Stimulated activated CD4-positive, alpha-beta T cell treated with anti-CD3 and anti-CD28 coated beads, Interleukin-12 subunit alpha, Interleukin-12 subunit beta, amount 100 ng/mL, for 48 hours (primary cell): Measurements from ENCODE around the gene NDUFS7.

Experiments used
- DNase-seq, 3 donors: peaks; one replicate each; pipeline ENCODE4 v3.0.0-alpha.2; 2020; ENCODE audit warnings: low read depth in 2 of 3, low spot score in 1 of 3

Gene NDUFS7

GRCh38 chr19:1399745-1400144, 16.0 kb downstream of the NDUFS7 start:
- no peak for DNase-seq

- DNase-seq: no peak
These were observed 16.8 kb downstream of the NDUFS7 start for GRCh38 chr19:1400281-1401137.

GRCh38 chr19:1401138-1401888, 17.6 kb downstream of the NDUFS7 start, which contains the start of gene GAMT:
GAMT (minus strand) TSS chr19:1401542; CDS start chr19:1401476, 66 bp downstream.
- DNase-seq: peak in 2 of 3 donors; percentile 25 to 45

- no peak for DNase-seq
These were observed 18.1 kb downstream of the NDUFS7 start for GRCh38 chr19:1401889-1402217.

- DNase-seq: no peak
These were observed 18.8 kb downstream of the NDUFS7 start for GRCh38 chr19:1402411-1403070.

- DNase-seq: peak; percentile 97 to 99 (median 99)
These were observed 23.2 kb downstream of the NDUFS7 start for GRCh38 chr19:1406774-1407527.

GRCh38 chr19:1407528-1408299, 24.0 kb downstream of the NDUFS7 start, which contains the start of gene DAZAP1:
DAZAP1 (plus strand) TSS chr19:1407586; CDS start chr19:1407774, 188 bp downstream.
- DNase-seq: no peak

GRCh38 chr19:1408300-1409203, 24.8 kb downstream of the NDUFS7 start:
- peak in 1 of 3 donors; percentile 44 for DNase-seq

GRCh38 chr19:1409204-1410005, 25.7 kb downstream of the NDUFS7 start:
- no peak for DNase-seq

GRCh38 chr19:1410136-1410786, 26.6 kb downstream of the NDUFS7 start:
- DNase-seq: no peak

GRCh38 chr19:1410789-1411188, 27.1 kb downstream of the NDUFS7 start:
- DNase-seq: no peak

- no peak for DNase-seq
These were observed 27.8 kb downstream of the NDUFS7 start for GRCh38 chr19:1411255-1412191.

- no peak for DNase-seq
These were observed 28.7 kb downstream of the NDUFS7 start for GRCh38 chr19:1412323-1412923.

GRCh38 chr19:1412995-1413800, 29.5 kb downstream of the NDUFS7 start:
- no peak for DNase-seq
